ENCODE measurements around the gene SFTA2.
A peak's percentile ranks its signal among the peaks of the same experiment; 100 is the strongest.
"Not testable (repeated sequence)": the region's sequence is repeated elsewhere in the genome, so short reads cannot be mapped to it uniquely, and the experiment has no call there.

SFTA2 gene

DNA sequence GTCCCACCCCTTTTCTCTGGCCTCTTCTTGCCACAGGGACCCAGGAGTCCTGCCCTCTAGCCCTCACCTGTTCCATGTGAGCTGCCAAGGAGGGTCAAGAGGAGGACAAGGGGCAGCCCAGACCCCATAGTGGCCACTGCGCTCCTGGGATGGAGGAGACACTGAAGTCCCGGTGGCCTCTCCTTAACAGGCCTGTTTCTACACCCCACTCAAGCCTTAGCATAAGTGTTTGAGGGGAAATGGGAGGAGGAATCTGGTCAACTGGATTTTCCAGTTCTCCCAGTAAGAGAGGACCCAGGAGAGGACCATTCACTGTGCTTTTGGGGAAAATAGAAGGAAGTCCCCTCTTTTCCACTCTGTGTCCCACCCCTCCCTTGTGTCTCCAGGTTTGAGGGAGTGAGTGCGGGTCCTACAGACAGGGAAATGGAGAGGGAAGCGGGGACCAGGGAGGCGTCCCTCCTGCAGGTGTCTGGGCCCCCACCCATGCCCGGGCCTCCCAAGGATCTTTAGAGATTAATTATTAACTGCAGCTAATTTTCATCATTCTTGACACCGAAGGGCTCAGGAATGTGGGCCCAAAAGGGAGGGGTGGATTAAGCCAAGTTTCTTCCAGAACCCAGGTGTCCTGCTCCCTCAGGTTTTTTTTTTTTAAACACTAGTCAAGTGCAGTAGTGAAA, at the start of gene SFTA2:
SFTA2 (minus strand) TSS at position 202 of the 677 bp plus-strand sequence; CDS start at position 128, 74 bp downstream.
- DNase-seq: no peak

DNA sequence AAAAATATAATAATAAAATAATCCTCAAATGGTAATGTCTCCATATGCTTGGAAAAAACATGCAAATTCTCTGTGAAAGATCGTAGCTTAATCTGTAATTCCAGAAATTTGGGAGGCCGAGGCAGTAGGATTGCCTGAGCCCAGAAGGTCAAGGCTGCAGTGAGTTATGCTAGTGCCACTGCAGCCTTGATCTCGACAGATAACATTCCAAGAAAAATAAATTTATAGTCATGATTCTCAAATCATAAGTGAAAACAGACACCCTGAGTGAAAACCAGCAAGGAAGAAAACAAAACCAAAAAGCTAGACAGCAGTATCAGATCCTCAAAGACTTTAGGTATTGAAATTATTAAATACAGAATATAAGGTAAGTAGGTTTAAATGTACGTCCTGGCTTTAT, 47.7 kb upstream of the SFTA2 start:
- no peak for DNase-seq

DNA sequence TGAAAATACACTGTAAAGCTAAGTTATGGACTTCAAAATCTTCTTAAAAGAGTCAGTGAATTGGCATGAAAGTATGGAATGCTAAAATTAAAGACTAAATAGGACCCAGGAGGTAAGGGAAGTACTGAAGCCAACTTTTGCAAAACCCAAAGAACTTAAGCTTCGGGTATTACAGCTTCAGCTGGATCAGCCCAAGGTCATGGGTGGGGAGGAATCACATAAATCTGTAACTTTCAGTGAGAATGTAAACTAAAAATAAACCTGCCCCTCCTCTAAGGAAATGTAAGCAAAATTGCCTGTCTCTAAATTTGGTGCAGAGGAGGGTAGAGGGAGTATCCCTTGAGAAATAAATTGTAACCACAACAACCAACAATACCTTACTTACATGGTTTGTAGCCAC, 47.2 kb upstream of the SFTA2 start:
- no peak for DNase-seq

DNA sequence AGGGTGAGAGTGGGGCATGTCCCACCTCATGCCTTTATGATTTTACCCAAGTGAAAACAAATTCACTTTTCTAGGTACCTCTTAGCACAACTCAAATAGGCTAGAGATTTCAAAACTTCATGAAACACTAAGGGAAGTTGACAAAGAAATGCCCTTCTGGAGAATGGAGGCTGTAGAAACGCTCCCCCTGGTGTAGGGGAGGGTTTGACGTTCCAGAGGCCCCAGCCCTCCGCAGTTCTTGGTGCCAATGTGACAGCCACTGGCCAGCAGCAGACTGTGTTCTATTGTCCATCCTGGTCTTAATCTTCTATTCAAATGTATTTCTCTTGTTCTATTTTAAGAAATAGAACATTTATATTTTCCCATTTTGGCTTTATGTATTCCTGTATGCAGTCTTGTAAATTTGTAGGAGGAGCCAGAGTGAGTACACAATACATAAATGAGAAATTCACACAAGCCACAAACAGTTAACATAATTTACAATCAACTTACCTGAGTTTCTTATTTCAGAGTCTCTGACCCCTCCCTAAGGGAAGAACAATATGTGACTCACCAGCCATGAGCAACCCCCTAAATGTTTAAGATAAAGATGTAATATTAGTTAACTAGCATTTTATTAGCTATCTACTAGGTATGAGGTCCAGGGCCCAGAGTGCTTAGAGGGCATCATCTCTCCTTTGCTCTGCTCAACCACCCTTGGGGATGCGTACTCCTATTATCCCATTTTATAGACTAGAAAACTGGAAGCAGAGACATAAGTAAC, 42.7 kb upstream of the SFTA2 start:
- DNase-seq: no peak

DNA sequence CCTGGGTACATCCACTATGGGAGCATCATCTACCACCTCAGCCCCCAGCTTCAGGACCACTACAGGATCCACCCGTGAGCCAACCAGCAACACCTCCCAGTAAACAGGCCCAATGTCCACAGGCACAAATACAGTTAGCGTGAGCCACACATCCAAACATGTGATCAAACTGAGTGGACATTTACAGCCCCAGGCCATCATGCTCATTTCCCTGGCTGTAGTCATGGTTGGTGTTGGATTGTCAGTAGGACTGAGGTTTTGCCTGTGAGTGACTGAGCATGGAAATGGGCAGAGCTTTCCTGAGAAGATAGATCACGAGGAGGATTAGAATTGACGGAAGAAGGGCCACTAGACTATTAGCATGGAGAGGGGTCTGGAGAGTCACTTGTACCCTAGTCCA, 40.8 kb upstream of the SFTA2 start:
- no peak for DNase-seq

DNA sequence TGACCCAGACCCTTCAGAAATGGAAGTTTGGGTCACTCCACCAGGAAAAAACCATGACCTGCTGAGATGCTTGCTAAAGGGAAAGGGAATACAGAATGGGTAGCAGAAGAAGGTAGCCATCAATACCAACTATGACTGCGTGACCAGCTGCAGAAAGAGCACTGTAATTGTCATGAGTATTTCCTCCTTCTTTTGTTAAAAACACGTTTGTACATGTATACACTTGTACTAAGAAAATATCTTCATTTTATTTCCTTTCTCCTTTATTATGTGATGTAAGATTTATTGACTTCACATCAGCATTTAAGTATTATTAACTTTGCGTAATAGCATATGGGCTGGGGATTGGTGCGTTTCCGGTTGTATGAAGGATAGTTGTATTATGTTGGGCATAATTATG, 39.0 kb upstream of the SFTA2 start:
- DNase-seq: no peak

DNA sequence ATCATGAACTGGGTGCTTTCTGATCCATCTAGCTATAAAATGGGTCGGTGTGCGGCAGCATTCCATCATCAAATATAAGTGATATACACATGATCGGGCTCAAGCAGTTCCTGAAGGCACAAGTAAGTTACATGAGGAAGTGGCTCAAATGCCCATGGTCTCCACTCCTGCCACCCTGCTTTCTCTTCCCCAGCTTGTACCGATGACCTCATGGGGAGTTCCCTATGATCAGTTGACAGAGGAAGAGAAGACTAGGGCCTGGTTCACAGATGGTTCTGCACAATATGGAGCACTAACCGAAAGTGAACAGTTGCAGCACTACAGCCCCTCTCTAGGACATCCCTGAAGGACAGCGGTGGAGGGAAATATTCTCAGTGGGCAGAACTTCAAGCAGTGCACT, 37.2 kb upstream of the SFTA2 start:
- not testable (repeated sequence) for DNase-seq

DNA sequence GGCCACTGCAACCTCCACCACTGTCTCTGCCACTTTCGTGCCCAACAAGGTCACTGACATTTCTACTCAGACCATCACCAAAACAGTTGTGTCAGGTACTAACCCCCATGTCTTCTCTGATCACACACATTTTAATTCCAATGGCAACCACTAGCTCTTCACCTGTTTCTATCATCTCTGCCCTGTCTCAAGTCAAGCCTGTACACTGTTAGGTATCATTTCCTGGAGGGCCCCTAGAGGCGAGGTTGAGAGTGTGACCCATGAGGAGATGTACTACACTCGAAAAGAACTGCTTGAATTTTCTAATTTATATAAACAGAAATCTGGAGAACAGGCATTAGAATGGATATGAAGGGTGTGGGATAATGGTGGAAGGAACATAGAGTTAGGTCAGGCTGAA, 34.2 kb upstream of the SFTA2 start:
- DNase-seq: no peak

DNA sequence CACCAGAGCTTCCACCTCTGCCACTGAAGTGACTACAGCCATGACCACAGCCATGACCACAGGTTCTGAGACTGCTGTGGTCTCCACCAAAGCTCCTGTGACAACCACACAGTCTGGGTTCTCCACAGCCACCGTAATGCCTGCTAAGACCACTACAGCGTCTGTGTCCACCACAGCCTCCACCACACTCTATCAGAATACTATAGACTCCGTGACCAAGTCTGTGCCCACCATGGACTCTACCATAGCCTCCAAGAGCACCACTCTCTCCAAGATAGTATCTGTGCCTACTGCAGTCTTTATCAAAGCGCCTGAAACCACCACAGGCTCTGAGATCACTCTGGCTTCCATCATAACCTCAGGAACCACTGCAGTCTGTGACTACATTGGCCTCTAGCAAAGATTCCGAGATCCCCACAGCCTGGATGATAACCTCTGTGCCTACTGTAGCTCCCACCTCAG, 33.2 kb upstream of the SFTA2 start:
- DNase-seq: no peak

DNA sequence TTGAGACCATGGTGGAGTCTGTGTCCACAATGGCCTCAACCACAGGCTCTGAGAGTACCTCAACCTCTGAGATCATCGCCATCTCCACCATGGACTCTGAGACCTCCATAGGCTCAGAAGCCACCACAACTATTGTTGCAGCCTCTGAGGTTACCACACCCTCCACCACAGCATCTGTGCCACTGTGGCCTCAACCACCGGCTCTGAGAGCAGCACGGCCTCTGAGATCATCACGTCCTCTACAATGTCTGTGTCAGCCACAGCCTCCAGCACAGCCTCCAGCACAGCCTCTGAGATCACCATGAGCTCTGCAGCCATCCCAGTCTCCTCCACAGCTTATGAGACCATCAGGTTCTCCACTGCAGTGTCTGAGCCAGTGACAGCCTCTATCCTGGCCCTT, 32.1 kb upstream of the SFTA2 start:
- no peak for DNase-seq

DNA sequence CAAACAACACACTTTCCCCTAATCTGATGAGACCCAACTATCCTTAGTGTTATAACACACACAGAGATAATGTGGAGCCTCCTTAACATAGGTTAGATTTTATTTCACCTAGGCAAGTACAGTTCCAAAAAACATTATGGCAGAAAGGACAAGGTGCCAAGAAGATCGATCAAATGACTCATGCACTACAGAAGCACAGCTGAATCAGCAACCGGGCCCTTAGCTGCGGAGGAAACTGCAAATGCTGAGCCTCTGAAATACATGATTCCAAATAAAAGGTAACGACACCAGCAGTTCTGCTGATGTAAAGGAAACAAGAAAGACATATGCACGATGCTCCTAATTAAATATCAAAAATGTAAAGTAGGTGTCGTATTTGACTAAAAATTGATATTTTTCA, 31.7 kb upstream of the SFTA2 start:
- DNase-seq: no peak

DNA sequence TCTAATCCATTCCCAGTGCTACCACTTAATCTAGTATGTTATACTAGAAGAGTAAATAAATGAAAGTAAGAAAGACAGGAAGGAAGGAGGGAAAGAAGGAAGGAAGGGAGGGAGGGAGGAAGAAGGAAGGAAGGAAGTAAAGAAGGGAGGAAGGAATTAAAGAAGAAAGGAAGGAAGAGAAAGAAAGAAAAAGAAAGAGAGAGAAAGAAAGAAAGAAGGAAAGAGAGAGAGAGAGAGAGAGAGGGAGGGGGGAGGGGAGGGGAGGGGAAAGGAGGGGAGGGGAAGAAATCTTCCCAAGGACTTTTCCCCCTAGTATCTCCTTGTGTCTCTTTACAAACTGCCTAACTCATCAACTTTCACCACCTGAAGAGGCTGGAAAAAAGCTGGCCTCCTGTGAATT, 30.7 kb upstream of the SFTA2 start:
- DNase-seq: no peak

DNA sequence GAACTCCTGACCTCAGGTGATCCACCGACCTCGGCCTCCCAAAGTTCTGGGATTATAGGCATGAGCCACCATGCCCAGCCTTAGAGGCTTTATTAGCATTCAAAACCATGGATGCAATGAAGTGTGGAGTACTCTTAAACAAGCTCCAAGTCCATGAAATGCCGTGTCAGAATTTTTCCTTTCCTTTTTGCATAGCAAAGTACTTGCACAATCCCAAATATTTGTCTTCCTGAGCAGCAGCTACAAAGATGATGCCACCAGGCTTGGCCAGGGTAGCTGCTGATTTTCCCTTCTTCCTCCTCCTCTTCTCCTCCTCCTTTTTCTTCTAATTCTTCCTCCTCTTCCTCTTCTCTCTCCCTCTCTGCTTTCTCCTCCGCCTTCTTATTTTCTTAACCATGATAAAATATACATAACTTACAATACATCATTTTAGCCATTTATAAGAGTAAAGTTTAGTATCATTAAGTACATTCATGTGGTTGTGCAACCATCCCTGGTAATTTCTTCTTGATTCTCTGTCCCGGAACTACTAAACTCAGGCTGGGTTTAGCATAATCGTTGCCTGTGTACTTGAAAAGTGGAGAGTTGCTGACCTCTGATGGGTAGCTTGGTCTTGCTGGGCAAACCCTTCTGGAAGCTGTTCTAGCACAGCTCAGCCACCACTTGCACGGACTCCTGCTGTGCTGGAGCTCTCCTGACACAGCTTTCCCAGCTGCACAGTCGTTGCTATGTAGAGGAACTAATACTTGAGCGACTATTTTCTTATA, 29.1 kb upstream of the SFTA2 start:
- DNase-seq: no peak

DNA sequence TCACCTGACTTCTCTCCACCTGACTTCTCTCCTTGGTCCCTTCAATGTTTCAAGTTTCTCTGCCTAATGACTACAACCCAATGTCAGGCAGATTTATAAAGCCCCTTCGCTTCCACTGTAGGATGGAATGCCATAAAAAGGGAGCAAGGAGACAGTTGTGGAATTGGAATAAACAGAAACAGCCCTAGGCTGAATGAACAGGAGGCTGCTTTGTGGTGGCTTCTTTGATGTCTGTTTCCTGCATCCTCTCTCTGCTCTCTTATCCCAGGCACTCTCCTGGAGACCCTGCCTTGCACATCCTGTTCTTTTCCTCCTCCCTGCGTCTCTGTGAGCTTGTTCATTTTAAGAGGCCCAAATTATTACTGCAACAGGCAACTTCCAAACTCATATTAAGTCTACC, 25.7 kb upstream of the SFTA2 start:
- DNase-seq: no peak

DNA sequence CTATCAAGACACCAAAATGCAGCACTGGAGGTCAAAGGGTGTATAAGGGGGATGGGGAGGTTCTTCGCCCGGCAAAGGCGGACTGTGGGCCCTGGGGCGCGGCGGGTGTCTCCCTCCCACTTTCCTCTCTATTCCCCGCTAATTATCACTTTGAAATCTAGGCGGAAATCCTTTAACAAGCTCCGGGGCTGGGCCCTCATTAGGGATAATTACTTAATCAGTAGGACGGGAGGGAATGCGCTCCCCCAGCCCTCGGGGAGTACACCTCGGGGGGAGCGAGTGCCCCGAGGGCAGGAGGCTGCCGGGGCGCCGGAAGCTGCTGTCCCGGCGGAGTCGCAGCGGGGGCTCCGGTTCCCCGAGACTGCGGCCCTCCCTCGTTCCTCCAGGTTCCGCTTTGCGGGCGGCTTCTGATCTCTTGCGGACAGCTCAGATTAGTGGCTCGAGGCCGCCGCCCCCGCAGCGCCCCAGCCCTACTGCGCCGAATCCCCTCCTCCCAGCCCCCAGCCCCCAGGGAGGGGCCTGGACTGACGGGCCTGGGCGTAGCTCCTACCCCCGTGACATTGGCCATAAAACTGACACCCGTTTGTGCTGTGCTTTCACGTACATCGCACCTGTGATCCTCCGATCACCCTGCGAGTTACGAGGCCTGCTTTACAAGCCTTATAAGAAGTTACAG, 23.5 kb upstream of the SFTA2 start:
- DNase-seq: peak; percentile 77

DNA sequence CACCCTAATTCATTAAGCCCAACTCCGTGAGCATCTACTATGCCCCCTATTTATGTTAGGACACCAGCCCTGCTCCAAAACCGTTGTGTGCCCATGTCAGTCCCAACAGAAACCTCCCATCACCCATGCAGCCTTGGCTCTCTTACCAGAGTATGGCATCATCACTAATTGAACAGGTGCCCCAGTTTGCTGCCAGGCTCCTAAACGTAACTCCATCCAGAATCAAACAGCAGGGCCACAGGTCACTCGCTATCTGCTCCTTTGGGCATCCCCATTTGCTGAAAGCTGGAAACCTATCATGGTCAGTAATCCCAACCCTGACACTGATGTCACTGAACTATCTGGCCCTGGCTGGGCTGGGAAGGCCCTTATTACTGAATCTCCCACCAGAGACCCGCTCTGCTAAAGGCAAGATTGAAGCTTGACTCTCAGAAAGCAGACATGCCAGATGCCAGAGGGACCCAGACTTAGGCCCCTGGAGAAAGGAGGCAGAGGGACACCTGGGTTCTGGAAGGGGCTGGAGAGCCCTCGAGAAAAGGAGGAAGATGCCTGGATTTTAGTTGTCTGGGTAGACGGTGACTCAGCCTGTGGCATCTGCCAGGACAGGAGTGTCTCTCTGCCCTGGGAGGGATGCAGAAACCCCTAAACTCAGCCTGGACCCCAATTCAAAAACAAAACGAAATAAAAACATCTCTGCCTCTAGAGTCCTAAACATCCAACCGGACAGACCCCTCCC, 22.8 kb upstream of the SFTA2 start:
- no peak for DNase-seq

DNA sequence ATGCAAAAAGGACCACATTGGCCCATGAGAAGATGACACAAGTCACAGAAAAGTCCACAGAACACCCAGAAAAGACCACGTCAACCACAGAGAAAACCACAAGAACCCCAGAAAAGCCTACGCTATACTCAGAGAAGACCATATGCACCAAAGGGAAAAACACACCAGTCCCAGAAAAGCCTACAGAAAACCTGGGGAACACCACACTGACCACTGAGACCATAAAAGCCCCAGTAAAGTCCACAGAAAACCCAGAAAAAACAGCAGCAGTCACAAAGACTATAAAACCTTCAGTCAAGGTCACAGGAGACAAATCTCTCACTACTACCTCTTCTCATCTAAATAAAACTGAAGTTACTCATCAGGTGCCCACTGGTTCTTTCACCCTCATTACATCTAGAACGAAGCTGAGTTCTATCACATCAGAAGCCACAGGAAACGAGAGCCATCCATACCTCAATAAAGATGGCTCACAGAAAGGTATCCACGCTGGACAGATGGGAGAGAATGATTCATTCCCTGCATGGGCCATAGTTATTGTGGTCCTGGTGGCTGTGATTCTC, 20.0 kb upstream of the SFTA2 start:
- DNase-seq: no peak

DNA sequence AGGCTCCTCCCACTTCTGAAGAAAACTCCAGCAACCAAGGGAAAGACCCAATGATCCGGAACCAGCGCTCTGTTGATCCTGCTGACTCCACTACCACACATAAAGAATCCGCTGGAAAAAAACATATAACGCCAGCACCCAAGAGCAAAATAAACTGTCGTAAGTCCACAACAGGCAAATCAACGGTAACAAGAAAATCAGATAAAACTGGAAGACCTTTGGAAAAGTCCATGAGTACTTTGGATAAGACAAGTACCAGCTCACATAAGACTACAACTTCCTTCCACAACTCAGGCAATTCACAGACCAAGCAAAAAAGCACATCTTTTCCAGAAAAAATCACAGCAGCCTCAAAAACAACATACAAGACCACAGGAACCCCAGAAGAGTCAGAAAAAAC, 16.8 kb upstream of the SFTA2 start:
- DNase-seq: no peak

DNA sequence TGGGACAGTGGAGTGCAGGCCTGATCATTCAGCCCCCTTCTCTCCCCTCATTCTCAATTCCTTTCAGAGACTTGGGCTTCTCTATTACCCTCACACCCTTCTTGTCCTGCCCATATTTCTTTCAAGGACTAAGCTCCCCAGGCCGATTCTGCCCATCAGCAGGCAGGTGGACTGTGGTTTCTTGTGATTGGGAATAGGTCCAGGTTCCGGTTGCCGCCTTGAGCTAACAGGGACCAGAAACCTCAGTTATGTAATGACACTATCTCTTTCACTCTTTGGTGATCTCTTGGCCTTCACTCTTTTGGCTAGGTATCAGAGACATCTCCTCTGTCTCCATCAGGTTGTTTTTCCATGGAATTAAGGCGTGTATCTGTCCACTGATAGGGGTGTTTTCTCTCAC, 15.3 kb upstream of the SFTA2 start:
- no peak for DNase-seq

DNA sequence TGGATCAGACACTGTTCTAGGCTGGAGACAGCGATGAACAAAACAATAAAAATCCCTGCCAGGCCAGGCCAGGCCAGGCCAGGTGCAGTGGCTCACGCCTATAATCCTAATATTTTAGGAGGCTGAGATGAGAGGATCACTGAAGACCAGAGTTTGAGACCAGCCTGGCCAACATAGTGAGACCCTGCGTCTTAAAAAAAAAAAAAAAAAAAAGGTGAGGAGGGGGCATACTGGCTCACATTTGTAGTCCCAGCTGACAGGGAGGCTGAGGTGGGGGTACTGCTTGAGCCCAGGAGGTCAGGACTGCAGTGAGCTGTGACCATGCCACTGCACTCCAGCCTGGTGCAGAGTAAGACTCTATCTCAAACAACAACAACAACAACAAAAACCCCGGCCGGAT, 13.3 kb upstream of the SFTA2 start:
- DNase-seq: no peak

DNA sequence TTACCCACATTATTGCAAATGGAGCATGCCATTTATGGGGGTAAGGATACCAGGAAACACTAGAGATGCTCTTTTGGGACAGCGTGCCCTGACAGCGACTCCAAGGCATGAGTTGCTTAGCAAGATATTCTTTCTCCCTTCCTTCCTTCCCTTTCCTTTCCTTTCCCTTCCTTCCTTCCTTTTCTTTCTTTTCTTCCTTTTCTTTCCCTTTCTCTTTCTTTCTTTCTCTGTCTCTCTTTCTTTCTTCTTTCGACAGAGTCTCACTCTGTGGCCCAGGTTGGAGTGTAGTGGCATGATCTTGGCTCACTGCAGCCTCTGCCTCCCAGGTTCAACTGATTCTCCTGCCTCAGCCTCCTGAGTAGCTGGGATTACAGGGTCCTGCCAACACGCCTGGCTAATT, 12.1 kb upstream of the SFTA2 start:
- no peak for DNase-seq

DNA sequence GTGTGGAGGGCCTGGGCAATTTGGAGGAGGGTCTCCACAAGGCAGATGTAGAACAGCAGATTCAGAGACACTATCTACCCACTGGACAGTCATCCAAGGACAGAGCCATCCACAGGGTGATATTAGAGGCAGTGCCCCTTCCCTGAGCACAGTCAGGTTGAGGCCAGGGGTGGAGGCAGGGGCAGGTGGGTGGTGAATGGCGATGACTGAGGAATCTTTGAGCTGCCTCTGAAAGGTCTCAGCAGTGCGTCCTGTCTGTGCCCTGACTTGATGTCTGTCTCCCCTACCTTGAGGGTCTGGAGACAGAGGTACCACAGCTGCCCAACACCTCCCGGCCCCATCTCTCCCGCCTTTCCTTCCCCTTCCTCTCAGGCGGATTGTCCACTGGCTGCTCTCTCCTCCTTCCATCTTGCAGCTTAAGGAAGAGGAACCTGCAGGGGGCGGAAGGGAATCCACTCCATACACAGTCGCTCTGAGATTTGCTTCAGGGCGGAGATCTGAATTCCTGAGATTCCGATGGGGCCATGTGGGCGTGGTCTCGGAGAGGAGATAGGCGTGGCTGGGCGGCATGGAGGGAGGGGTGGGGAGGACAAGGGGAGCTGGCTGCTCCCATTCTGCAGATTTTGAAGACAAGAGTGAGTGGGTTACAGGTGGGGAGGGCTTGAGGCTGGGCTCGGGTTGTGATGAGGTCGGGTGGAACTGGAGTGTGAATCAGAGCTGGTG, 10.5 kb upstream of the SFTA2 start:
- DNase-seq: no peak

All from activated naive CD4-positive, alpha-beta T cell treated with anti-CD3 and anti-CD28 coated beads, Interleukin-2, amount 50 U/mL, for 16 hours (primary cell).